K562 (cell line): ENCODE measurements around the gene ERAL1. TPM values are rescaled to one million over a fixed set of nuclear protein-coding genes. Genes with fewer than 3 reads are reported as not detected.
A peak's percentile ranks its signal among the peaks of the same experiment; 100 is the strongest.

Source experiments
- ARID1B ChIP-seq: fragments of 450-650 bp; IDR thresholded peaks from 2 replicates; pipeline ENCODE4 v1.6.1; 2016; ENCODE audit warnings: antibody characterized with exemption, mild to moderate bottlenecking, inconsistent platforms
- ATF3 ChIP-seq, 2 experiments: fragments of 450-650 bp in 1 of 2; sonication (generic) in 1 of 2; formaldehyde crosslinking in 1 of 2; IDR thresholded peaks in 1 of 2; conservative IDR thresholded peaks in 1 of 2; 2 replicates each; pipeline versions ENCODE4 v1.6.1 to v1.8.1; 2016 to 2023; ENCODE audit warnings: mild to moderate bottlenecking in 2 of 2, moderate library complexity in 2 of 2, inconsistent platforms in 1 of 2, missing genetic modification reagents in 1 of 2
- BRD4 ChIP-seq: fragments of 200-600 bp; sonication (generic); IDR thresholded peaks from 2 replicates; pipeline ENCODE4 v1.6.1; 2017; ENCODE audit warnings: inconsistent platforms
- CAMTA2 ChIP-seq: fragments of 250-450 bp; sonication (Bioruptor Pico); conservative IDR thresholded peaks from 2 replicates; pipeline ENCODE4 v1.5.1; 2022
- CC2D1A ChIP-seq: fragments of 450-650 bp; IDR thresholded peaks from 2 replicates; pipeline ENCODE4 v1.6.1; 2017; ENCODE audit warnings: mild to moderate bottlenecking
- DIDO1 ChIP-seq: fragments of 450-650 bp; IDR thresholded peaks from 2 replicates; pipeline ENCODE4 v1.6.1; 2016; ENCODE audit warnings: low read depth, missing biosample characterization, missing genetic modification characterization
- FIP1L1 ChIP-seq: fragments of 200-400 bp; formaldehyde crosslinking; IDR thresholded peaks from 2 replicates; pipeline ENCODE4 v1.6.1; 2018; ENCODE audit warnings: mild to moderate bottlenecking, low read depth, low read length; ENCODE audit not compliant: poor library complexity, severe bottlenecking
- FOSL1 ChIP-seq: fragments of 200-800 bp; sonication (Bioruptor generic); conservative IDR thresholded peaks from 2 replicates; pipeline ENCODE4 v1.6.1; 2016; ENCODE audit warnings: missing genetic modification characterization, missing compliant biosample characterization
- FOXM1 ChIP-seq, 2 experiments: fragments of 450-650 bp in 1 of 2; sonication (generic) in 1 of 2; formaldehyde crosslinking in 1 of 2; IDR thresholded peaks; 2 replicates each; pipeline versions ENCODE4 v1.6.1 to v1.9.0; 2017 to 2022; ENCODE audit warnings: low read depth in 2 of 2, mild to moderate bottlenecking in 2 of 2, missing genetic modification reagents in 1 of 2, moderate library complexity in 1 of 2
- FOXP1 ChIP-seq: sonication (generic); formaldehyde crosslinking; IDR thresholded peaks from 2 replicates; pipeline ENCODE4 v1.8.0; 2022; ENCODE audit warnings: mild to moderate bottlenecking, missing genetic modification reagents
- KLF13 ChIP-seq: fragments of 450-650 bp; IDR thresholded peaks from 2 replicates; pipeline ENCODE4 v1.6.1; 2016; ENCODE audit warnings: missing genetic modification characterization, low read depth, mild to moderate bottlenecking, missing compliant biosample characterization, moderate library complexity, borderline replicate concordance
- MAX ChIP-seq: sonication (generic); formaldehyde crosslinking; IDR thresholded peaks from 2 replicates; pipeline ENCODE4 v1.9.0; 2022; ENCODE audit warnings: mild to moderate bottlenecking, missing genetic modification reagents
- MCM7 ChIP-seq, 2 experiments: fragments of 450-650 bp; IDR thresholded peaks; 2 replicates each; pipeline ENCODE4 v1.6.1; 2016 to 2018
- MNT ChIP-seq, 2 experiments: fragments of 450-650 bp; conservative IDR thresholded peaks; 2 replicates each; pipeline ENCODE4 v1.6.1; 2017; ENCODE audit warnings: mild to moderate bottlenecking in 2 of 2, moderate library complexity in 2 of 2
- NKRF ChIP-seq: fragments of 450-650 bp; IDR thresholded peaks from 2 replicates; pipeline ENCODE4 v1.6.1; 2016; ENCODE audit warnings: borderline replicate concordance
- PHB ChIP-seq: fragments of 250-450 bp; sonication (Bioruptor Pico); IDR thresholded peaks from 2 replicates; pipeline ENCODE4 v1.5.0; 2021
- SAFB ChIP-seq: fragments of 200-400 bp; formaldehyde crosslinking; IDR thresholded peaks from 2 replicates; pipeline ENCODE4 v1.6.1; 2017; ENCODE audit warnings: low read depth, low read length, borderline replicate concordance
- SIX5 ChIP-seq, 2 experiments: IDR thresholded peaks; 2 replicates each; pipeline ENCODE4 v1.6.1; 2011; ENCODE audit warnings: low read length in 2 of 2, borderline replicate concordance in 1 of 2, low read depth in 1 of 2, mild to moderate bottlenecking in 1 of 2, moderate library complexity in 1 of 2; ENCODE audit not compliant: insufficient read depth in 1 of 2
- SMARCA4 ChIP-seq: fragments of 450-650 bp; IDR thresholded peaks from 2 replicates; pipeline ENCODE4 v1.6.1; 2016
- SMARCB1 ChIP-seq: IDR thresholded peaks from 2 replicates; pipeline ENCODE4 v1.6.1; 2011; ENCODE audit warnings: improper control_type of control experiment, low read depth; ENCODE audit not compliant: insufficient read length
- ZKSCAN8 ChIP-seq: fragments of 200-800 bp; sonication (Bioruptor generic); IDR thresholded peaks from 2 replicates; pipeline ENCODE4 v1.6.1; 2016; ENCODE audit warnings: missing genetic modification characterization, missing compliant biosample characterization
- ZNF764 ChIP-seq: fragments of 250-450 bp; sonication (Bioruptor Pico); IDR thresholded peaks from 2 replicates; pipeline ENCODE4 v1.4.0; 2020; ENCODE audit warnings: low read depth, mild to moderate bottlenecking, moderate library complexity
- ZNF778 ChIP-seq: fragments of 450-650 bp; formaldehyde crosslinking; IDR thresholded peaks from 2 replicates; pipeline ENCODE4 v1.4.0; 2020; ENCODE audit warnings: mild to moderate bottlenecking, moderate library complexity
- ZNF780A ChIP-seq: fragments of 250-450 bp; sonication (Bioruptor Pico); IDR thresholded peaks from 2 replicates; pipeline ENCODE4 v1.5.0; 2021; ENCODE audit warnings: mild to moderate bottlenecking
- ZZZ3 ChIP-seq: fragments of 450-650 bp; IDR thresholded peaks from 2 replicates; pipeline ENCODE4 v1.6.1; 2016; ENCODE audit warnings: antibody characterized with exemption, mild to moderate bottlenecking, moderate library complexity
- polyA plus RNA-seq, 8 experiments: library from polyadenylated mRNA; depleted of rRNA in 4 of 8; stranded (reverse) in 5 of 8; unstranded in 3 of 8; fragments of >200 nt; fragmentation: Nextera tagmentation in 2 of 8; fragmentation: Illumina TruSeq in 1 of 8; extraction: Ambion mirVana in 2 of 8; extraction: Trizol in 1 of 8; gene quantifications; 2 replicates each; pipeline versions ENCODE4 v1.2.1 to v1.2.3, GENCODE V29; 2011 to 2014; ENCODE audit warnings: inconsistent platforms in 1 of 8, missing spikeins in 1 of 8
- total RNA-seq, 7 experiments: library from RNA; depleted of rRNA in 6 of 7; stranded (reverse); fragments of >200 nt in 6 of 7; fragmentation: Illumina TruSeq in 2 of 7; extraction: Trizol in 2 of 7; gene quantifications; 2 replicates each; pipeline versions ENCODE4 v1.2.1 to v1.2.3, GENCODE V29; 2011 to 2021; ENCODE audit warnings: low replicate concordance in 1 of 7

Gene ERAL1
- total and polyA plus RNA-seq, 9 of the 15 experiments (the other 6 are each of a cell fraction or from before 2014, with no cell fraction given): 37.5 to 351 (median 106) TPM

GRCh38 chr17:28811651-28812090 is 43.1 kb upstream of the ERAL1 start (continued):
- TF ChIP-seq MNT (conservative IDR thresholded peaks at IDR 0.05) (0 out of 4 replicates have a peak, but pooled peaks of 1 of the 2 experiments have one; percentile 33), MAX (CRISPR knock-in tag) (no peak), ZKSCAN8 (no peak), SAFB (no peak), FOSL1 (tag) (peak; percentile 61), ZNF778 (CRISPR knock-in tag) (no peak), ZNF780A (CRISPR knock-in tag) (no peak), FOXP1 (CRISPR knock-in tag) (no peak), FOXM1 (IDR thresholded peaks at IDR 0.05; ENCODE audit: low read depth) (no peak), FOXM1 (CRISPR knock-in tag; IDR thresholded peaks at IDR 0.05; ENCODE audit: low read depth) (no peak), PHB (no peak), BRD4 (no peak), DIDO1 (tag) (no peak), ZNF764 (CRISPR knock-in tag) (no peak), SIX5 (IDR thresholded peaks at IDR 0.05; ENCODE audit: borderline replicate concordance in 1 of 2, insufficient read depth in 1 of 2, low read depth in 1 of 2, low read length in 2 of 2) (0 out of 4 replicates have a peak, but pooled peaks of 1 of the 2 experiments have one; percentile 12), ATF3 (IDR thresholded peaks at IDR 0.05) (no peak), ATF3 (CRISPR knock-in tag; conservative IDR thresholded peaks at IDR 0.05) (no peak), NKRF (no peak), ZZZ3 (no peak), SMARCA4 (peak; percentile 76; the same call in 1 of the 2 replicates), CC2D1A (no peak), FIP1L1 (no peak), KLF13 (tag) (no peak), CAMTA2 (CRISPR knock-in tag) (no peak), SMARCB1 (no peak), MCM7 (IDR thresholded peaks at IDR 0.05) (no peak), ARID1B (peak; percentile 61; the same call in 1 of the 2 replicates)
